ENCODE measurements around the gene TSR3.

DNA sequence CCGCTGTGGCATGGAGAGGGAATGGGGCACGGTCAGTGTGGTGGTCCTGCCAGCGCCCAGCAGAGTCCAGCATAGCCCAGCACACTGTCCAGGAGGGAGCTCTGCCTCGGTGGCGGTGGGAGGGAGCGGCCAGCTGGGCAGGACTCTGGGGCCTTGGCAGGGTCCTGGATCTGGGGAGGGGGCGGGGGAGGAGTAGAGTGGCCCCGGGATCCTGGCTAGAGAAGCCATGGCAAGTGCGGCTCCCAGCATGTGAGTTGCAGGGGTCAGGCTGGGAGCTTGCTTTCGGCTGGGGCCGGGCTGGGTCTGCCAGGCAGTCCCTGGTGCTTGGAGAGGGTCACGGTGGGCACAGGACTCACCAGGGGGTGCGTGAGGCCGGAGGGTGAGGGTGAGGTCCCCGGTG lies 3.9 kb upstream of the TSR3 start:
- TF ChIP-seq EZH2 (IDR thresholded peaks at IDR 0.05; ENCODE audit: insufficient read depth, poor library complexity, severe bottlenecking) (no peak), EZH2phosphoT487 (IDR thresholded peaks at IDR 0.05; ENCODE audit: insufficient read depth, low read depth) (no peak)

Measured in GM23248 (cell line).